Measurements from ENCODE around the gene STIMATE. TPM values are rescaled to one million over a fixed set of nuclear protein-coding genes. Genes with fewer than 3 reads are reported as not detected.

Gene STIMATE
- total and polyA plus RNA-seq, 5 experiments from 2014 or later, result 5.1 to 26.5 (median 6.3) TPM

DNA sequence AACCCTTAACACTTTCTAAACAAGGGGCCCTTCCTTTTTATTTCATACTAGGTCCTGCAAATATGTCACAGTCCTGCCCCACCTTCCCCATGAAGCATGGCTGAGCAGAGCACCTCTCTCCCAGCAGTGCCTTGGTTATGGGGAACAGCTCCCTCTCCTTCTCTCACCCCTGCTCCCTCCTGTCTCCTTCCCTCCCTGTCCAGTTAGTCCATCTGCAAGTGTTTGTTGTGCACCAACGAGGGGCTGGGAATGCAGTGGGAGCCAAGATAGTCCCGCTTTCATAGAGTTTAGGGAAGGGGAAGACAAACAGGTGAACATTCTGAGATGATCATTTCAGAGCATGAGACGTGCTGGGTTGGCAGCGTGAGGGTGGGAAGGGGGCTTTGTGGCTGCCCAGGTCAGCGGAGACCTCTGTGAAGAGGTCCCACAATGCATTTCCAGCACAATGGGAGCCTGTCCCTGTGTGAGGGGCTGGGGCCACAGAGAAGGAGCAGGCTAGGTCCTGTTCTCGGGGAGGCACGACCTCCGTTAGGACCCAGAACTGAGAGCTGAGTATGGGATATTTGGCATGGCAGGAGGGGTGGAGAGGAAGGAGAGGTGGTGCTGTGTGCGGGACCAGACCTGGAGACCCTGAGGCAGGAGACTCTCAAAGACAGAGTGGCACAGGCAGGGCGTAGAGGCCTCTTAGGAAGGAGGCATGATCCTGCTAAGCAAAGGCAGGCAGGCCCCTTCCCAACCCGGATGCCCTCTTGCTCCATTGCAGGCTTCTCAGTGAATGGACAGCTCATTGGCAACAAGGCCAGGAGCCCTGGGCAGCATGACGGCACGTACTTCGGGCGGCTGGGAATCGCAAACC is 108.2 kb downstream of the STIMATE start:
- no peak for ATAC-seq

DNA sequence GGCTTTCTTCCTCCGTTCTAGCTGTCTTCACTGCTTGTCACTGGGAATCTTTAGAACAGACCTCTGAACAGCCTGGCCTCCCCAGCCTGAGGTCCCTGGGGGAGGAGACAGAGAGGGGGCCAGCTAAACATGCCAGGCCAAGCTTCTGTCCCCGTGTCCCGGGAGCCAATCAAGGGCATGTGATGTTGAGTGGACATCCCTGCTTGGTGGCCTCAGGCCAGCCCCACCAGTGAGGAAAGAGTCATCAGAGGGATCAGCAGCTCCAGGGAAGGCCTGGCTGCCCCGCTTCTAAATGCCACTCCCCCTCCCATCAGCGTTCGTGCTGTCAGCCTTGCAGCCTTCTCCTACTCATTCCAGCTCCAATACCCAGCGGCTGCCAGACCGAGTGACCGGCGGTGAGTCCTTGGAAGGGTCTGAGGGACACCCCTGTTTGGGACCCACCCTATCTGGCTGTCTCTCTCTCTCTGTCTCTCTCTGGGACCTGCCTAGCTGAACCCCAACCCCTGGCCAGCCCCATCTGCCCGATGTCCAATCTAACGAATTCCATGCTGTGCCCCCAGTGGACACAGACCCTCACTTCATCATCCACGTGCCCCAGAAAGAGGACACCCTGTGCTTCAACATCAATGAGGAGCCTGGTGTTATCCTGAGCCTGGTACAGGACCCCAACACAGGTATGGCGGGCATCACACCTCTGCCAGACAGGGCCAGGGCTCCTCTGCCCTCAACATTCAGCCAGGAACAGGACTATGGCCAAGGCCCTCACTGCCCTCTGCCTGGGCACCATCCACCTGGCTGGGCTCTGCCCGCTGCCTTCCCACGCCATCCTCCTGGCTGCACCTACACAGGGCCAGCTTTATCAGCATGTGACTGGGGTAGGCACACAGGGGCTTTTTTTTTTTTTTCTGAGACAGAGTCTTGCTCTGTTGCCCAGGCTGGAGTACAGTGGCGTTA is 109.4 kb downstream of the STIMATE start:
- no peak overlapping the region for H3K4me3 Mint-ChIP-seq
- DNase-seq, result peak in 1 of 10 donors; percentile 53
- POLR2A ChIA-PET, result no interaction called here
- no peaks in the 10 kb centered on the region for H3K36me3 Mint-ChIP-seq
- peak overlapping the region in 2 of 10 donors; percentile 22 to 51 for H3K27ac Mint-ChIP-seq
- no peak for ATAC-seq
- no peaks in the 10 kb centered on the region for H3K9me3 Mint-ChIP-seq
- peaks cover 0 to 3% (median 2%) of the 10 kb centered on the region in 5 donors for H3K27me3 Mint-ChIP-seq
- H3K4me1 Mint-ChIP-seq, result peaks cover 0 to 2% (median under 1%) of the 10 kb centered on the region in 4 donors

More for the DNA sequence above, 108.2 kb downstream of the STIMATE start:
- H3K27ac Mint-ChIP-seq, result no peak overlapping the region
- peaks cover 0 to 2% (median under 1%) of the 10 kb centered on the region in 4 donors for H3K4me1 Mint-ChIP-seq
- DNase-seq, result peak in 1 of 10 donors; percentile 50
- POLR2A ChIA-PET, result no interaction called here
- no peaks in the 10 kb centered on the region for H3K9me3 Mint-ChIP-seq
- no peak overlapping the region for H3K4me3 Mint-ChIP-seq
- peaks cover 0 to 2% (median 0%) of the 10 kb centered on the region in 5 donors for H3K27me3 Mint-ChIP-seq
- no peaks in the 10 kb centered on the region for H3K36me3 Mint-ChIP-seq

DNA sequence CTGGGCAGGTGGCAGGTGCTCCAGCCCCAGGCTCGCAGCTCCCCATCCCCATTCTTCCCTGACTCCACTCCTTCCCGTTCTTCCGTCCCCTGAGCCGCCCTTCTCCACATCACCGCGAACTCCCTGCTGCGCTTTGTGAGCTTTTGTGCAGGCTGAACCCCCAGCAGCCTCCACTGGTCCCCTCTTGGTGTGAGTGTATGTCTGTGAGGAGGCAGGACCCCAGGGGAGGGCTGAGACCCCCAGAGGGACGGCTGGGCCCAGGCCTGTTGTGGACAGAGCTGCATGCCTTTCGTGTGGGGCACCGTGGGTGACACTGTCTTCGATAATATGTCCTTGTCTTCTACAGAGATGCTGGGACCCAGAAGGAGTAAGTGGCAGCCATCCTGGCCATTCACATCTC is 110.1 kb downstream of the STIMATE start:
- ATAC-seq (no peak), DNase-seq (peak in 1 of 10 donors; percentile 38)
- peaks cover 0 to 10% (median 3%) of the 10 kb centered on the region in 5 donors for H3K27me3 Mint-ChIP-seq
- H3K9me3 Mint-ChIP-seq, result no peaks in the 10 kb centered on the region
- peaks cover 0 to 2% (median under 1%) of the 10 kb centered on the region in 4 donors for H3K4me1 Mint-ChIP-seq
- POLR2A ChIA-PET, result no interaction called here
- peak overlapping the region in 1 of 10 donors; percentile 51 for H3K27ac Mint-ChIP-seq
- no peak overlapping the region for H3K4me3 Mint-ChIP-seq
- H3K36me3 Mint-ChIP-seq, result no peaks in the 10 kb centered on the region

Small RNA genes within 50 kb of the gene (microRNA-seq; reads per million reads assigned to microRNA genes)
- gene MIR8064 (ENCODE audit: borderline microRNAs expressed), result not detected

Other genes with a start within 250 kb of the STIMATE start
- 10 to 100 TPM; 66.0 to 72.9 TPM for gene PBRM1, start 211.6 kb downstream of the STIMATE start, total RNA-seq
- gene PBRM1, start 211.6 kb downstream of the STIMATE start, polyA plus RNA-seq, result 10 to 100 TPM; 71.8 to 81.4 (median 80.5) TPM
- 100 to 1,000 TPM; 107 to 109 TPM for gene GNL3, start 211.5 kb downstream of the STIMATE start, total RNA-seq
- gene GNL3, start 211.5 kb downstream of the STIMATE start, polyA plus RNA-seq, result 10 to 100 TPM; 41.8 to 77.5 (median 73.2) TPM
- 10 to 100 TPM; 39.2 to 41.0 TPM for gene GLT8D1, start 191.8 kb downstream of the STIMATE start, total RNA-seq
- 10 to 100 TPM; 54.8 to 67.4 (median 58.3) TPM for gene GLT8D1, start 191.8 kb downstream of the STIMATE start, polyA plus RNA-seq
- 10 to 100 TPM; 80.1 to 89.9 TPM for gene SPCS1, start 191.4 kb downstream of the STIMATE start, total RNA-seq
- 100 to 1,000 TPM; 340 to 369 (median 348) TPM for gene SPCS1, start 191.4 kb downstream of the STIMATE start, polyA plus RNA-seq
- 10 to 100 TPM; 24.4 to 25.3 TPM for gene NEK4, start 126.6 kb downstream of the STIMATE start, total RNA-seq
- gene NEK4, start 126.6 kb downstream of the STIMATE start, polyA plus RNA-seq, result 10 to 100 TPM in 2 of 3 donors, 1 to 10 TPM in 1; 6.2 to 12.4 (median 10.3) TPM
- not detected for gene ITIH1, start 119.9 kb downstream of the STIMATE start, total RNA-seq
- gene ITIH1, start 119.9 kb downstream of the STIMATE start, polyA plus RNA-seq, result not detected
- not detected for gene ITIH3, start 102.8 kb downstream of the STIMATE start, total RNA-seq
- under 1 TPM in 1 of 3 donors, not detected in 2; 0.40 TPM for gene ITIH3, start 102.8 kb downstream of the STIMATE start, polyA plus RNA-seq
- 10 to 100 TPM; 28.8 to 32.6 TPM for gene ITIH4, start 66.9 kb downstream of the STIMATE start, total RNA-seq
- gene ITIH4, start 66.9 kb downstream of the STIMATE start, polyA plus RNA-seq, result under 1 TPM in 2 of 3 donors, not detected in 1; 0.05 to 0.60 TPM
- gene MUSTN1, start 62.5 kb downstream of the STIMATE start, total RNA-seq, result 1 to 10 TPM in 1 of 2 experiments, not detected in 1; 3.4 TPM
- under 1 TPM in 1 of 3 donors, not detected in 2; 0.68 TPM for gene MUSTN1, start 62.5 kb downstream of the STIMATE start, polyA plus RNA-seq
- 10 to 100 TPM; 35.2 to 35.5 TPM for gene SFMBT1, start 148.5 kb upstream of the STIMATE start, total RNA-seq
- gene SFMBT1, start 148.5 kb upstream of the STIMATE start, polyA plus RNA-seq, result 10 to 100 TPM; 13.4 to 29.7 (median 18.1) TPM
- gene RFT1, start 232.9 kb upstream of the STIMATE start, total RNA-seq, result 10 to 100 TPM; 24.1 to 28.1 TPM
- 10 to 100 TPM; 16.4 to 26.3 (median 22.4) TPM for gene RFT1, start 232.9 kb upstream of the STIMATE start, polyA plus RNA-seq

Measured in naive thymus-derived CD8-positive, alpha-beta T cell (primary cell).